ENCODE data around the gene SLC18B1.
A peak's percentile ranks its signal among the peaks of the same experiment; 100 is the strongest.

The SLC18B1 gene

DNA sequence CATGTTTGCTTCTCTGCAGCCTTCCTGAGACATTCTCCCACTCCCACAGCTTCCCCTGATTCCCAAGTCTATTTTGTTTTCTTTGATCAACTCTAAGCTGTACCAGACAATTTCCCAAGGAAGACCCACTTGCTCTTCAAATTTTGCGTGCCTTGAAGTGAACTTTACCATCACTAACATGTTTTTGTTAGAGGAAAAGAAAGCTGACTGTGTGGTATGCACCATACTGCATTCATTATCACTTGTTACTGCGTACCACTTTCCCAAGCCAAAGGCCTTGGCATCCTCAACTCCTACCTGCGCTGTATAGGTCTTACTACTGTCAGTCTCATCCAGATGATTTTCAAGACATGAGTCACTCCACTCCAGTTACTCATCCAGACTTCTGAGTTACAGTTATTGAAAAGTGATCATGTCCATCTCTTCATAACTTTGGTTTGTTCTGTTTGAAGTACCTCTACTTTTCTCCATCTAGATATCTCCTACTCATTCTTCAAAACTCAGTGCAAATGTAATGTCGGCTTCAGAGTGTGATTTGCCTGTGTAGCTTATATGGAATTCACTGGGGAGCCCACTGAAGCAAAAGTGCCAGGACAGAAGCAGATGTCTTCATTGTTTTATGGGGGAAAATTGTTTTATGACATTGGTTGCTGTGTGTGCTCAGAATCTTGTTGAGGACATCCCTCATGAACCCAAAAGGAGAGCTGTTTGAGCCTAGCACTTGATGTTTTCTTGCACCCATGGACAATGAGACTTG, 21.1 kb upstream of the SLC18B1 start:
- Histone ChIP-seq H4K20me1 (ENCODE audit: insufficient read depth, low read length, poor library complexity, severe bottlenecking) (peaks cover 60% of the 10 kb centered on the region), H3F3A (ENCODE audit: low read depth) (peaks cover 18% of the 10 kb centered on the region)

DNA sequence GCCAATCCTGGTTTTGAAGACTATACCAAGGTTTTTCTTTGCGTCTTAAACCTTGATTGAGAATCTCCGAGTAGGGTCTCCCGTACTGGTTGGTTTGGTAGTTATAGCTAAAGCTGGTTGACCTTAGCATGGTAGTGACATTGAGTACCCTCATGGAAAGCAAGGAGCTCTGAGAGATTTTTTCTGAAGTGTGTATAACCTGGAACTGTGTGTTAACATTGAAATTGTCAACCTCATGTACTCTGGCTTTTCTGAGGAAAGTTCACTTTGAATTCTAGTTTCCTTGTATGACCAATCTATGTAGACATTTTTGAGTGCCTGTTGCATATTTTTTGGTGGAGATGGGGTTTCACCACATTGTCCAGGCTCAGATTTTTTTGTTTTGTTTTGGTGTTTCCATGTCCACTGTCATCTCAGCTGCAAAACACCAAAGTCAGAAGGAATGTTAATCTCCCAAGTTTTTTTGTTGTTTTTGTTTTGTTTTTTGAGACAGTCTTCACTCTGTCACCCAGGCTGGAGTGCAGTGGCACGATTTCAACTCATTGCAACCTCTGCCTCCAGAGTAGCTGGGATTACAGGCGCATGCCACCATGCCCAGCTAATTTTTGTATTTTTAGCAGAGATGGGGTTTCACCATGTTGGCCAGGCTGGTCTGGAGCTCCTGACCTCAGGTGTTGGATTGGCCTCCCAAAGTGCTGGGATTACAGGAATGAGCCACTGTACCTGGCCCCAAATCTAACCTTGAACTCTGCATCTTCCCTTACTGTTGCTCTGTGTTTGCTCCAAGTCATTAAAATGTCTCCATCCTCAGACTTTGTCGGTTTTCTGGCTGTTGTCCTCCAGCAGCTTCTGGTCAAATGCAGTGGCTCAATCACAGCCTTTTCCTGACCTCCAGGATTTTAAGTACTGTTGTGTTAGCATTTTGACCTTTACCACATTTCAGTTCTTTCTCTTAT, 20.2 kb upstream of the SLC18B1 start:
- Histone ChIP-seq H3K4me1 (ENCODE audit: insufficient read depth, low read length, poor library complexity, severe bottlenecking) (peaks cover 21% of the 10 kb centered on the region), H3K79me2 (ENCODE audit: insufficient read depth, low read length) (peaks cover 56% of the 10 kb centered on the region), H3K36me3 (ENCODE audit: insufficient read depth, low read length) (peaks cover 50% of the 10 kb centered on the region), H3F3A (ENCODE audit: low read depth) (peaks cover 18% of the 10 kb centered on the region), H4K20me1 (ENCODE audit: insufficient read depth, low read length, poor library complexity, severe bottlenecking) (peaks cover 62% of the 10 kb centered on the region), H3K4me3 (ENCODE audit: low read length, poor library complexity, severe bottlenecking) (no peak overlapping the region), H2AFZ (ENCODE audit: low read length) (no peak overlapping the region), H3K4me2 (ENCODE audit: low read depth, low read length, poor library complexity, severe bottlenecking) (peak overlapping the region; percentile 85), H3K9me3 (ENCODE audit: insufficient read depth, low read depth, low read length) (no peaks in the 10 kb centered on the region), H3K9ac (ENCODE audit: low read depth, low read length, poor library complexity, severe bottlenecking) (no peak overlapping the region), H3K27me3 (ENCODE audit: insufficient read depth, low read length, poor library complexity, severe bottlenecking) (no peaks in the 10 kb centered on the region), H3K9me2 (replicated peaks; ENCODE audit: low read depth, low read length) (no peaks in the 10 kb centered on the region)
- TF ChIP-seq, protein P1, sequence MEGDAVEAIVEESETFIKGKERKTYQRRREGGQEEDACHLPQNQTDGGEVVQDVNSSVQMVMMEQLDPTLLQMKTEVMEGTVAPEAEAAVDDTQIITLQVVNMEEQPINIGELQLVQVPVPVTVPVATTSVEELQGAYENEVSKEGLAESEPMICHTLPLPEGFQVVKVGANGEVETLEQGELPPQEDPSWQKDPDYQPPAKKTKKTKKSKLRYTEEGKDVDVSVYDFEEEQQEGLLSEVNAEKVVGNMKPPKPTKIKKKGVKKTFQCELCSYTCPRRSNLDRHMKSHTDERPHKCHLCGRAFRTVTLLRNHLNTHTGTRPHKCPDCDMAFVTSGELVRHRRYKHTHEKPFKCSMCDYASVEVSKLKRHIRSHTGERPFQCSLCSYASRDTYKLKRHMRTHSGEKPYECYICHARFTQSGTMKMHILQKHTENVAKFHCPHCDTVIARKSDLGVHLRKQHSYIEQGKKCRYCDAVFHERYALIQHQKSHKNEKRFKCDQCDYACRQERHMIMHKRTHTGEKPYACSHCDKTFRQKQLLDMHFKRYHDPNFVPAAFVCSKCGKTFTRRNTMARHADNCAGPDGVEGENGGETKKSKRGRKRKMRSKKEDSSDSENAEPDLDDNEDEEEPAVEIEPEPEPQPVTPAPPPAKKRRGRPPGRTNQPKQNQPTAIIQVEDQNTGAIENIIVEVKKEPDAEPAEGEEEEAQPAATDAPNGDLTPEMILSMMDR (conservative IDR thresholded peaks at IDR 0.05; ENCODE audit: low read length), result no peak

More for the DNA sequence above, 21.1 kb upstream of the SLC18B1 start:
- TF ChIP-seq EZH2phosphoT487 (IDR thresholded peaks at IDR 0.05; ENCODE audit: borderline replicate concordance), result no peak
- TF ChIP-seq, protein P1 (conservative IDR thresholded peaks at IDR 0.05; ENCODE audit: low read length), result no peak
- Histone ChIP-seq H3K9ac (ENCODE audit: low read depth, low read length, poor library complexity, severe bottlenecking) (no peak overlapping the region), H2AFZ (ENCODE audit: low read length) (no peak overlapping the region), H3K36me3 (ENCODE audit: insufficient read depth, low read length) (peaks cover 50% of the 10 kb centered on the region), H3K79me2 (ENCODE audit: insufficient read depth, low read length) (peaks cover 53% of the 10 kb centered on the region), H3K9me2 (replicated peaks; ENCODE audit: low read depth, low read length) (no peaks in the 10 kb centered on the region), H3K27me3 (ENCODE audit: insufficient read depth, low read length, poor library complexity, severe bottlenecking) (no peaks in the 10 kb centered on the region), H3K4me2 (ENCODE audit: low read depth, low read length, poor library complexity, severe bottlenecking) (no peak overlapping the region), H3K4me1 (ENCODE audit: insufficient read depth, low read length, poor library complexity, severe bottlenecking) (peaks cover 21% of the 10 kb centered on the region), H3K4me3 (ENCODE audit: low read length, poor library complexity, severe bottlenecking) (no peak overlapping the region), H3K9me3 (ENCODE audit: insufficient read depth, low read depth, low read length) (no peaks in the 10 kb centered on the region)

DNA sequence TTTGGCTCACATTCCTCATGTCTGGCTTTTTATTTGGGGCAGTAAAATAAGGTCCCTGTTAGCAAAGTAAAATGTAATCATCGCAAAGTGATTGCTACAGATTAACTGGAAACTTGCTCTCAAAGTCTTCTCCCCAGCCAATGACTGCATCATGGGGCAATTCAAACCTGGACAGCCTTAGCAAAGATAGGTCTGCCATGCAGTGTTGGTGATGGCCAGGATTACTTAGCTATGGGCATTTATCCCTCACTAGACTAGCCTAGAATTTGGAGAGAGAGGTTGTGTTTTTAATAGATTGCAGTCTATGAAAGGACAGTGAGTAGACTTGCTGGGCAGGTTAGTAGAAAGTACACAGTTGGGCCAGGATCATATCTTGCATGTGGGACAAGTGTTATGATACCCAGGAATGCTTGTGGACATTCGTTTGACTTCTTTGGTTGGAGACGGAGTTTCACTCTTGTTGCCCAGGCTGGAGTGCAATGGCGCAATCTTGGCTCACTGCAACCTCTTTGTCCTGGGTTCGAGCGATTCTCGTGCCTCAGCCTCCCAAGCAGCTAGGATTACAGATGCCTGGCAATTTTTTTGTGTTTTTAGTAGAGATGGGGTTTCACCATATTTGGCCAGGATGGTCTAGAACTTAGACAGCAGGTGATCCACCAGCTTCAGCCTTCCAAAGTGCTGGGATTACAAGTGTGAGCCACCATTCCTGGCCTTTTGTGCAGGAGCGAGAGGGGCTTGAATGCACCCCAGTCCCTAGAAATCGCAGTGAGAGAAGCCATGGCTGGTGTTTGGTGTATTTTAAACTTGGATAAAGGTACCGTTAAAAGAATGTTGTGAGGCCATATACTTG, 19.3 kb upstream of the SLC18B1 start:
- peaks cover 62% of the 10 kb centered on the region for H4K20me1 ChIP-seq (ENCODE audit: insufficient read depth, low read length, poor library complexity, severe bottlenecking)
- peaks cover 61% of the 10 kb centered on the region for H3K79me2 ChIP-seq (ENCODE audit: insufficient read depth, low read length)
- H2AFZ ChIP-seq (ENCODE audit: low read length), result no peak overlapping the region
- no peaks in the 10 kb centered on the region for H3K9me2 ChIP-seq (replicated peaks; ENCODE audit: low read depth, low read length)
- peaks cover 22% of the 10 kb centered on the region for H3K4me1 ChIP-seq (ENCODE audit: insufficient read depth, low read length, poor library complexity, severe bottlenecking)
- H3F3A ChIP-seq (ENCODE audit: low read depth), result peaks cover 18% of the 10 kb centered on the region
- peaks cover 50% of the 10 kb centered on the region for H3K36me3 ChIP-seq (ENCODE audit: insufficient read depth, low read length)
- no peak overlapping the region for H3K9ac ChIP-seq (ENCODE audit: low read depth, low read length, poor library complexity, severe bottlenecking)
- no peaks in the 10 kb centered on the region for H3K27me3 ChIP-seq (ENCODE audit: insufficient read depth, low read length, poor library complexity, severe bottlenecking)
- no peaks in the 10 kb centered on the region for H3K9me3 ChIP-seq (ENCODE audit: insufficient read depth, low read depth, low read length)
- peak overlapping the region; percentile 85 for H3K4me2 ChIP-seq (ENCODE audit: low read depth, low read length, poor library complexity, severe bottlenecking)
- peak overlapping the region; percentile 96 for H3K4me3 ChIP-seq (ENCODE audit: low read length, poor library complexity, severe bottlenecking)
- TF ChIP-seq, protein P1 (conservative IDR thresholded peaks at IDR 0.05; ENCODE audit: low read length), result no peak
- no peak for TF ChIP-seq EZH2phosphoT487 (IDR thresholded peaks at IDR 0.05; ENCODE audit: borderline replicate concordance)

Data from Loucy (cell line).